SK-N-DZ (cell line): ENCODE data around the gene WDR76. TPM values are rescaled to one million over a fixed set of nuclear protein-coding genes. Genes with fewer than 3 reads are reported as not detected.
"Not testable (repeated sequence)": the region's sequence is repeated elsewhere in the genome, so short reads cannot be mapped to it uniquely, and the experiment has no call there.

Experiments
- DNase-seq: peaks from one replicate; pipeline ENCODE4 v3.0.0-alpha.2; 2015; ENCODE audit warnings: low spot score
- polyA plus RNA-seq, 2 experiments: library from polyadenylated mRNA; depleted of rRNA; stranded (reverse); fragments of >200 nt; gene quantifications; 2 replicates each; pipeline ENCODE4 v1.2.3, GENCODE V29; 2014

The WDR76 gene
- polyA plus RNA-seq (2014; cell fraction: cytosol; rRNA removed), result 44.3 and 52.9 TPM in 2 replicates
- polyA plus RNA-seq (2014; cell fraction: nucleus; rRNA removed), result 26.2 and 28.0 TPM in 2 replicates

DNA sequence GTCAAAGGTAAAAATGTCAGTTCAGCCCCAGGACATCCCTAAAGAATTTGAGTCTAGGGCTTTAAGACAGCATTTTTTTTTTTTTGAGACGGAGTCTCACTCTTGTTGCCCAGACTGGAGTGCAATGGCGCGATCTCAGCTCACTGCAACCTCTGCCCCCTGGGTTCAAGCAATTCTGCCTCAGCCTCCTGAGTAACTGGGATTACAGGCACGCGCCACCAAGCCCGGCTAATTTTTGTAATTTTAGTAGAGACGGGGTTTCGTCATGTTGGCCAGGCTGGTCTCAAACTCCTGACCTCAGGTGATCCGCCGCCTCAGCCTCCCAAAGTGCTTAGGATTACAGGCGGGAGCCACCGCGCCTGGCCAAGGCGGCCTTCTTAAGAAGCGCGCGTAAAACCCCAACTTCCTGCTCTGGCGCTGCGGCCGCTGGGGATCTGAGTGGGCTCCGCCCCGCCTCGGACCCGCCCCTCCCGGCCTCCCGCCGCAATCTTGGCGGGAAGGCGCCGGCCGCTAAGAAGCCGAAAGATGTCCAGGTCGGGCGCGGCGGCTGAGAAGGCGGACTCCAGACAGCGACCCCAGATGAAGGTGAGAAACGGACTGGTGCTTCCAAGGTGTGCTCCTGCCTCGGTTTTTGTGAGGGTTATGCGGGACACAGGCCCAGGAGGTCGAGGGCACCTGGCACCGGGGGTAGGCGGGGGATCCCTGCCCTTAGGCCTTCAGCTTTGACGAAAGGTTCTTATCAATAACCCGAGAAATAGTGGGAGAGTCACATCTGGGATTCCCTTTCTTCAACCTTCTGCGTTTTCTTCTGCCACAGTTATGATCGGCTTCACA is at the start of gene WDR76:
Gene WDR76 (plus strand): TSS at position 495 of the 834 bp plus-strand sequence. CDS start 31 bp downstream, at position 526.
- peak; percentile 92 for DNase-seq

- DNase-seq, result no peak
Measured at GRCh38 chr15:43777267-43777914, 49.4 kb upstream of the WDR76 start.

DNA sequence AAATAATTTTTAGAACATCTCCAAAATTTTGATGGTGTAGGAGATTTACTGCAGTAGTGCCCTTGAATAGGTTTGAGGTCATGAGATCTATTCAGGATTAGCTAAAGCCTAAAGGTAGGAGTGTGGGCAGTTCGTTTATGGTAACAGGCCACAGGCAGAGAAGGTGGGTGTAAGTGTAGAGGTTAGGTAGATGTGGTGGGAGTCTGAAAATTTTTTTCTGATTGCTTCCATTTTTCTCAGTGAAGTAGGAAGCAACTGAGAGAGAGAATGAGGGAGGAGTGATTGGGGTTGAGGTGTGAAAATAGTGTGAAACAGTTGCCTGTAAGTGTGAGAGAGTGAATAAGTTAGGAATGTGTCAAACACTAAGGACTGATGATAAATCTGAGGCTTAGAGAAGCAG is 47.8 kb upstream of the WDR76 start:
- DNase-seq, result no peak

DNA sequence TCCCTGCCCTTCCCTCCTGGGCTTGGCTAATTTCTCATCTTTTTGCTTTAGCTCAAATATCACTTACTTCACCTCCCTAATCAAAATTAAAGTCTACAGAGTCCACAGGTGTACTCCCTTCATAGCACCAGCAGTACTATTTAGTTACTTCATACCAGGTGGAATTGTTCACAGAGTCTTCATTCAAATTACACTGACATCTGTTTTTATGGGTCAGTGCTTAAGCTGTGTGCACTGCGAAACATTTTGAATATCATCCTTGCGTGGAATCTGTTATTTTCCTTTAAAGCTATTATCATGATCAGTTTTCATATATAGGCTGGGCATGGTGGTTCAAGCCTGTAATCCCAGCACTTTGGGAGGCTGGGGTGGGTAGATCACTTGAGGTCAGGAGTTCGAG is 37.4 kb upstream of the WDR76 start:
- DNase-seq, result no peak

DNA sequence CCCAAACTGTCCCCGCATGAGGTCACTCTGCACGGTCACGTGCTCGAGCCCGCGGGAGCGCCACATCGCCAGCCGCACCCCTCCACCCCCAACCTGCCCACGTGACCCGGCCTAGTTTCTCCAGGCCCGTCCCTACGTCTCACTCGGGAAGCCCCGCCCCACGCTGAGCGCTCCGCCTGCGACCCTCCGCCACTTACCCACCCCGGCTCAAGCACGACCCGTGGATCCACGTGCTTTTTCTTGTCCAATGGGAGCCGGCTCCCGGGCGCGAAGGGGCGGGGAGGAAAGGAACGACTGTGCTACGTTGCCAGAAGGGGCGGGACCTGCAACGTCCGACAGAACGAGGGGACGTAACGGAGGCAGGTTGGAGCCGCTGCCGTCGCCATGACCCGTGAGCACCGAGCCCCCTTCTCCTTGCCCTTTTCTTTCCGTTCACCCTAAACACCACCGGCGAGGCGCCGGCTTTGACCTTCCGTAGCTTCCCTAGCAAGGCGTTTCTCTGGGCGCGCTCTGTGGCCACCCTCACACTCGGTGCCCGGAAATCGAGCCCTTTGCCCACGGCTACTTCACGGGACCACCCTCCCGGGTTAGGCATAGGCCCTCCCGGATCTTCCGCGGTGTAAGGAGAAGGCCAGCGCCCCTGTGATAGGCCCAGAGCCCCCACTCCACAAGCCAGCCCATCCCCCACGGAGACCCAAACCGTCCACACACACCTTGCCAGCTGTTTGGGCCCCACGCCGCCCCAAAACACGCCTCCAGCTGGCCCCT is 34.6 kb upstream of the WDR76 start, which contains the start of gene SERF2:
Gene SERF2 (plus strand): TSS at position 328 of the 768 bp plus-strand sequence. CDS start 57 bp downstream, at position 385.
- DNase-seq, result peak; percentile 99

DNA sequence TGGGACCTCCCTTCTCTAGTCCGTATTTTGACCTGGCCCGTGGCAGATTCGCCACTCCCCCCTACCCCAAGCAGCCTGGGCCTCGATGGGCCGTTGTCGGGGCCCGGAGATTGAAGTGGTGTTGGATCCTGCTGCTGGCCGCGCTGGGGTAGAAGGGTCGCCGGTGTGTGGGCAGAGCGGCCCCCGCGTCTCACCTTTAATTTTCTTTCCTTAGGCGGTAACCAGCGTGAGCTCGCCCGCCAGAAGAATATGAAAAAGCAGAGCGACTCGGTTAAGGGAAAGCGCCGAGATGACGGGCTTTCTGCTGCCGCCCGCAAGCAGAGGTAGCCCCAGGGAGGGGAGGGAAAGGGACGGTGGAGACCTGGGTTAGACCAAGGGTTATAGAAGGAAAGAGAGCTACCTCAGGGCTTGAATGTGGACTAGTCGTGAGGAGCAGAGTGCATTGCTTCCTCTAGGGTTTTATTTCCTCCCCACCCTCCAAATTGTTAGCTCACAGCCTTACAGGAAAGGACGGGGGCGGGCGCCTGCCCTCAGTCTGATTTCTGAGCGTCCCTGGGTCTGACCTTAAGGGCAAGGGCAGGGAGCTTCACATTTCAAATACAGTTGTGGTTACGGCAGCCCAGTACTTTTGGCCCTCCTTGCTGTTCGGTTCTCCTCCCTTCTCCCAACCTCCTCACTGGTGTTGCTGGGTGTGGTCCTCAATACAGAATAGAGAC is 33.9 kb upstream of the WDR76 start:
- no peak for DNase-seq

DNA sequence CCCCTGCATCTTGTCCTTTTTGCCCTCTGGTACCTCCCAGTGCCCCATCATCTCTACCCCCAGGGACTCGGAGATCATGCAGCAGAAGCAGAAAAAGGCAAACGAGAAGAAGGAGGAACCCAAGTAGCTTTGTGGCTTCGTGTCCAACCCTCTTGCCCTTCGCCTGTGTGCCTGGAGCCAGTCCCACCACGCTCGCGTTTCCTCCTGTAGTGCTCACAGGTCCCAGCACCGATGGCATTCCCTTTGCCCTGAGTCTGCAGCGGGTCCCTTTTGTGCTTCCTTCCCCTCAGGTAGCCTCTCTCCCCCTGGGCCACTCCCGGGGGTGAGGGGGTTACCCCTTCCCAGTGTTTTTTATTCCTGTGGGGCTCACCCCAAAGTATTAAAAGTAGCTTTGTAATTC is 33.2 kb upstream of the WDR76 start:
- DNase-seq, result no peak

DNA sequence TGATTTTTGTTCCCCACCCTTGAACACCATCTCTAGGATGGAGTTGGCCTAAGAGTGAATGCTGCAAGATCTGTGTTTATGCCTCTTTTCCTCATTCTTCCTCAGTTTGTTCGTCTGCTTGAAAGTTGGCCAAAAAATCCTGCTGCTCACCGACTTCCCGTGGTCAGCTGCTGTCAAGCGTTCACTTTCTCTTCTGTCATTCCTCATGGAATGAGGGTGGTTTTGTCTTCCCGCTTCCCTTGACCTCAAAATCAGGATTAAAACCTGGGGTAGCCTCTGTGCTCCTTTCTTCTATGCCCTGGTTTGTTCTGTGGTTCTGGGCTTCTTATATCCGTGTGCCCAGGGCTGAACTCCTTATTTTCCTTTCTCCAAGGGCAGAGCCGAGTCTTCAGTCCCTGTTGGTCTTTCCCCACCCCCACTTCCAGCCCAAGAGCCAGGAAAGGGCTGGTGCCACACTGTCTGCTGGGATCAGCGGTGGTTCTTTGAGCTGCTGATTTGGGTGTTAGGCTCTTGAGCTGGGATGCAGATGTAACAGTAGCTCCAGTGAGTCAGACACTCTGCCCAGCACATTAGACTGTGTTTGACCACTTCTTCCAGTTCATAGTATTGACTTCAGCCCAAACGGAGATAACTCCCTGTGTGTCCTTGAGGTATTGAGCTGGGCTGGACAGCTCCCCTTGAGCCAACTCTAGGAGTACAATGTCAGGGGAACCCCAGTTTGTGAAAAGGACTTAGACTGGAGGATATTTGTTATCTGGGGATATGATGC is 32.3 kb upstream of the WDR76 start:
- DNase-seq, result no peak

GRCh38 chr15:43795197-43795596 is 31.6 kb upstream of the WDR76 start:
- DNase-seq, result no peak

DNA sequence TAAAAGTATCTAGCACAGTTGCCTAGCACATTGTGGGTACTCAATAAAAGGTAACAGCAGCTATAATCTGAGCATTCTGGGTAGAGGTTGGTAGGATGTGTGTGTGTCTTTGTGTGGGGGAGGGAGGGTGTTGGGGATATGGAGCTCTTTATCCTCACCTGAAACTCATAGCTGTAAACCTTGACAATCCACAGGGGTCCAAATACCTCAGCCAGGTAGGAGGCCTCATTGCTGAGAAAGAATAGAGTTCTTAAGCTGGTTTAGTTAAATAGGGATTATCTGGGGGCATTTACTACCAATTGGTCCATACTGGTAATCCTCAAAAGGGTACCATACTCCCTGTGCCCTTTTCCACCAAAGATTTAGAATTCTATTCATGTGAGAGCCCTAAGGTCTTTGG is 30.8 kb upstream of the WDR76 start:
- no peak for DNase-seq

- DNase-seq, result no peak
Measured at GRCh38 chr15:43796566-43796965, 30.2 kb upstream of the WDR76 start.

DNA sequence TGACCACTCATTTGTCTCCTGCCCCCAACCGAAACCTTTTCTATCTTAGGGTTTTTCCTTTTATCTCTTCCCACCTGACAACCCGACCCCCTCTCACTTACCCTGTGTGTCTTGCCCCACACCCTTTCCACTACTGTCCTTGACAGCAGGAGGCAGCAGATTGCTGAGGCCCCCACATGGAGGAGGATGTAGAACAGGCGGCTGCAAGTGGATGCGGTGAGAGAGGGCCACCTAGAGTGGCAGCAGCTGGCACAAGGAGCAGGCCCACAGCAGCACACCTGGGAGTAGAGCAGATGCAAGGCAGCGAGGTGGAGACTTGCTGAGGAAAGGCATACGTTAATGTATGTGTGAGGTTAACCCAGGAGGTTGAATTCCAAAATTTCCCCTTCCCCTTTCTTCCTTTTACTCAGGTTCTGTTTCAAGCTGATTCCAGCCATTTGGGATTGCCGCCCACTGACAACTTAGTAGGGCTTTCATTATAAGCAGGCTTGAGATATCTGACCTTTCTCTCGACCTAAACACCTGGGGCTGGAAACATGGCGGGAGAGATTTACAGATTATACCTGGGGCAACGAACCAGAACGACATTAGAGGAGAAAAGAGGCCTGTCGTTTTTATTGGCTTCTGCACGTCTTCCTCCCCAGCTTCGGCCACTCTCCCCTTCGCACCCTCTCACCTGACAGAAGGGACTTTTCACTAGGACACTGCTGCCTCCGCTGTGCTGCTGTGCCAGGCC is 27.4 kb upstream of the WDR76 start:
- no peak for DNase-seq

- no peak for DNase-seq
Measured at GRCh38 chr15:43799945-43800285, 26.9 kb upstream of the WDR76 start, which contains the start of gene SERINC4. Gene SERINC4 (minus strand): TSS chr15:43800220. CDS start chr15:43799986, 234 bp downstream.

DNA sequence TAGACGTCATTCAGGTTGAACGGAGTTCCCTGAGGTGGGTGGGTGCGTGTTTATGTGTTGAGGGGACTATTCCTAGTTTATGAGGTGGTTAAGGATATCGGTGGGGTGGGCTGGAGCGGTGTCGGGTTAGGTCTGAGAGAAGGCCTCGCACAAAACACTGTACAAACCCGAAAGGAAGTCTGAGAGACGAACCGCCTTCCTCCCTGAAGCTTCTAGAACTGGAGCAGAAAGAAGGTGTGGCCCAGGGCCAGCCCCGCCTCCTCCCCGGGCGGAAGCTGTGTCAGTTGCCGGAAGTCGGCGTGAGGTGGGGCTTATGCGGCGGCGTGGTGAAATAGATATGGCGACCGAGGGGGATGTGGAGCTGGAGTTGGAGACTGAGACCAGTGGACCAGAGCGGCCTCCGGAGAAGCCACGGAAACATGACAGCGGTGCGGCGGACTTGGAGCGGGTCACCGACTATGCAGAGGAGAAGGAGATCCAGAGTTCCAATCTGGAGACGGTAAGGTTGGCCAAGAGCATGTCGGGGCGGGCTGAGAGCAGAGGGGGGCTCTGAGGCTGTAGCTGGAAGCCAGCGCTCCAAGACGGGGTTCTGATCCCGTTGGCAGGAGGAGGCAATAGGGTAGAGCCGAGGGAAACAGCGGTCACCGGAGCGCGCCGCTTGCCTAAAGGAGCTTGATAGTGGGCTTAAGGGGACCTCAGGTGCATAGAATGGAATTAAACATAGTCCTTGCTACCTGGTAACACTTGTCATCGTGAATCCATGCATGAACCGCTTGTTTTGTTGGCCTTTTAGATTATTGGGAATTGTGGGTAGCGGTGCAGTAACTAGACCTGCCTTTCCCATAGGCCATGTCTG is 26.3 kb upstream of the WDR76 start, which contains the start of gene HYPK:
Gene HYPK (plus strand): TSS at position 314 of the 856 bp plus-strand sequence. CDS start 24 bp downstream, at position 338.
- peak; percentile 84 for DNase-seq

DNA sequence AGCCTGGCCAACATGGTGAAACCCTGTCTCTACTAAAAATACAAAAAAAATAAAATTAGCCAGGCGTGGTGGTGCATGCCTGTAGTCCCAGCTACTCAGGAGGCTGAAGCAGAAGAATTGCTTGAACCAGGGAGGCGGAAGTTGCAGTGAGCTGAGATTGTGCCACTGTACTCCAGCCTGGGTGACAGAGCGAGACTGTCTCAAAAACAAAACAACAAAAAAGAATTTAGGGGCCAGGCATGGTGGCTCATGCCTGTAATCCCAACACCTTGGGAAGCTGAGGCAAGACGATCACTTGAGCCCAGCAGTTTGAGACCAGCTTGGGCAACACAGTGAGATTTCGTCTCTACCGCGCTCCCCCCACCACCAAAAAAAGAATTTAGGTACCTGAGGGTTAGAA is 24.1 kb upstream of the WDR76 start:
- DNase-seq, result not testable (repeated sequence)

DNA sequence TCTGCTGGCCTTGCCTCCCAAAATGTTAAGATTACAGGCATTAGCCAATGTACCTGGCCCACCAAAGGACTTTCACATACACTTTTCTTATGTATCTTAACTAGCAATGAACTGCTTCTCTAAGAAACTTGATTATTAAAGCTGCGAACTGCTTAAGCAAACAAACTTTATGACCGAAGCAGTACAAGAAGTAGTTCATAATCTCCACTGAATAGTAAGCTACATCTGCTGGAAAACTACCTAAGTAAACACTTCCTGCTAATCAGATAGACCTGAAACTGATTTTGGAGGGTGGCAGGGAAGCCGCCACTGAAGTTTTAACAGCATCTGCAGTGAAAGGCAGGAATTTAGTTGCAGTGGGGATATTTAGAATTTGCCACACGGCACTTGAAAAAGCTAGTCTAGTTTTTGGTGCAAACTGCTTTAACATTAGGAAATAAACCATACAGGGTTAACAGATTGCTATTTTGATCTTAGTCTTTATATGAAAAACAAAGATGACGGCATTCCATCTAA is 18.3 kb upstream of the WDR76 start:
- DNase-seq, result no peak

- no peak for DNase-seq
Measured at GRCh38 chr15:43808960-43809678, 17.7 kb upstream of the WDR76 start.

- DNase-seq, result not testable (repeated sequence)
Measured at GRCh38 chr15:43815064-43815463, 11.7 kb upstream of the WDR76 start.
